OCI-M1 (cell line): Measurements from ENCODE around the gene TK1.
A peak's percentile ranks its signal among the peaks of the same experiment; 100 is the strongest.
"Not testable (repeated sequence)": the region's sequence is repeated elsewhere in the genome, so short reads cannot be mapped to it uniquely, and the experiment has no call there.

Experiments
- DNase-seq: peaks from one replicate; lab custom pipeline; 2025; lab: John Stamatoyannopoulos, UW

Gene TK1

DNA sequence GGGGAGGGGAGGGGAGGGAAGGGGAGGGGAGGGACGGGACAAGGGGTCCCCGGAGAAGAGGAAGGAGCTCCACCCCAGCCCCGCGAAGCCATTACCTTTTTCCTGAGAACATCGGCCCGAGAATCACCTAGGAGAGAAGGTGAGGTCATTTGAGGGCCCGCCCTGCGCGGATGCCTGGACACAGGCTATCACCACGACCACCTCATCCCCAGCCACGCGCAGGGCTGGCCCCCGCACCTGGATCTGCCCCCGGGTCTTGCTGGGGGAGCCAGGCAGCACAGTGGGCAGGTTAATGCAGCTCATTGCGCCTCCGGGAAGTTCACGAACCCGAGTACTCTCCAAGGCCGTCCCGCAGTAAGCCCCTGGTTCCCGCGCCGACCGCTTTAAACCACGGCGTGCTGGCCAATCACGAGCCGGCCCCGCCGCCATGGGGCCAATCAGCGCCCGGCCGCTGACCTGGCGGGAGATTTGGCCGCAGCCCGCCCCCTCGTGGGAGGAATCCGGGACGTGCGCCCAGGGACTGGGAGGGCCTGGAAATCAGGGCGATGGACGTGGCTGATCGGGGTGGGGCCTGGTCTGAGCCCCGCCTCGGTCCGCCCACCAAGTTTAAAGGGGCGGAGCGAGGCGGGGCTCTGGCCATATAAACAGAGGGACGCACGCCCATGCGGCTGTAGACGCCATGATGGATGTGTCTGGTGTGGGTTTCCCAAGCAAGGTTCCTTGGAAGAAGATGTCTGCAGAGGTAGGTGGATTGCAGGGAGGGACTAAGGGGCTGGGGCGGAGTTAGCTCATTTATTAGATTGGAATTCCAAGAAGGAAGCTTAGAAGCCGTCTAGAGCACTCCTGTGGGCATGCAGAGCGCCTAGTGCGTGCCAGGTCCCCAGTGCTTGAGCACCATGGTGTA, at the start of gene TK1, which contains the start of gene AFMID:
TK1 (minus strand) TSS at position 361 of the 904 bp plus-strand sequence; CDS start at position 303, 58 bp downstream.
AFMID (plus strand) TSS at position 671 of the 904 bp plus-strand sequence; CDS start at position 680, 9 bp downstream.
- DNase-seq = peak; percentile 99

DNA sequence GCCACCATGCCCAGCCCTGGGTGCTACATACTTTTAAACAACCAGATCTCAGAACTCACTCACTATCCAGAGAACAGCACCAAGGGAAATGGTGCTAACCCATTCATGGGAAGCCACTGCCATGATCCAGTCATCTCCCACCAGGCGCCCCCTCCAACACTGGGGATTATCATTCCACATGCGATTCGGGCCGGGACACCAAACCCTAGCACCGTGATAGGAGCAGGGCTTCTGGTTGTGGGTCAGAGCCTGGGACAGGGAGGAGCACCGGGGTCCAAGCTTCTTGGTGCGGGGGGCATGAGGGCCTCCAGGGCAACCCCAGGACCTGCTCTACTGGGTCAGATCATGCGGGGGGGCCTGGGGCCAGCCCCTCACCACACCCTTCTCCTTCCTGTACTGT, 49.0 kb upstream of the TK1 start:
- no peak for DNase-seq

DNA sequence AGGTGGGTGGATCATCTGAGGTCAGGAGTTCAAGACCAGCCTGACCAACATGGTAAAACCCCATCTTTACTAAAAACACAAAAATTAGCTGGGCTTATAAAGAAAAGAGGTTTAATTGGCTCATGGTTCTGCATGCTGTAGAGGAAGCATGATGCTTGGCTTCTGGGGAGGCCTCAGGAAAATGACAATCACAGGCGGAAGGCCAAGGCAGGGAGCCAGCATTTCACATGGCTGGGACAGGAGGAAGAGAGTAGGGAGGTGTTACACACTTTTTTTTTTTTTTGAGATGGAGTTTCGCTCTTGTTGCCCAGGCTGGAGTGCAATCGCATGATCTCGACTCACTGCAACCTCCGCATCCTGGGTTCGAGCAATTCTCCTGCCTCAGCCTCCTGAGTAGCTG, 48.2 kb upstream of the TK1 start:
- DNase-seq = not testable (repeated sequence)

DNA sequence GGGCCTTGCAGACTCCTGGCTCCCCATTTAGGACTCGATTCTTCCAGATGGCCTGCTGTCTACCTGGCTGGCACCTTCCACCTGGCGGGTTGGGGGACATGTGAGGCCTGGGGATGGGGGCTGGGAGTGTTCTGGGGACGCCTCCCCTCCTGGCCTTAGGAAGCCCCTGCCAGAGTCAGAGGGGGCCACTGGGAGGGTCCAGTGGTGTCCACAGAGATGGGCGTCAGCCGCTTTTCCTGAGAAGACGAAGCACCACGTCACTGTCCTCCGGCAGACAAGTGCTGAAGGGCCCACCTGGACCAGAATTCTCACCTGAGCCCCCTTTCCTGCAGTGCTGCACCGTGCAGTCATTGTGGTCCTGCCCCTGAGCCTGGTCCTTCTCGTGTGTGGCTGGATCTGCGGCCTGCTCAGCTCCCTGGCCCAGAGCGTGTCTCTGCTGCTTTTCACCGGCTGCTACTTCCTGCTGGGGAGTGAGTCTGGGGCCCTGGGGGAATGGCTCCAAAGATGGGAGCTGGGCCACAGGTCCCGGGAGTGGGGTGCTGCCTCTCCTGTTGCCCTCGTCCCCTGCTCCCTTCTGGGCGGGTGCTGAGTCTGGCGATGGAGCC, 47.5 kb upstream of the TK1 start:
- no peak for DNase-seq

GRCh38 chr17:78233678-78234077, 46.8 kb upstream of the TK1 start:
- no peak for DNase-seq

- DNase-seq = no peak
Observed at GRCh38 chr17:78232859-78233173, 46.0 kb upstream of the TK1 start.

GRCh38 chr17:78231991-78232858, 45.4 kb upstream of the TK1 start:
- no peak for DNase-seq

GRCh38 chr17:78230996-78231935, 44.4 kb upstream of the TK1 start, which contains the start of gene TMEM235:
TMEM235 (plus strand) TSS chr17:78231631; CDS start chr17:78232024, 393 bp downstream.
- DNase-seq = no peak

DNA sequence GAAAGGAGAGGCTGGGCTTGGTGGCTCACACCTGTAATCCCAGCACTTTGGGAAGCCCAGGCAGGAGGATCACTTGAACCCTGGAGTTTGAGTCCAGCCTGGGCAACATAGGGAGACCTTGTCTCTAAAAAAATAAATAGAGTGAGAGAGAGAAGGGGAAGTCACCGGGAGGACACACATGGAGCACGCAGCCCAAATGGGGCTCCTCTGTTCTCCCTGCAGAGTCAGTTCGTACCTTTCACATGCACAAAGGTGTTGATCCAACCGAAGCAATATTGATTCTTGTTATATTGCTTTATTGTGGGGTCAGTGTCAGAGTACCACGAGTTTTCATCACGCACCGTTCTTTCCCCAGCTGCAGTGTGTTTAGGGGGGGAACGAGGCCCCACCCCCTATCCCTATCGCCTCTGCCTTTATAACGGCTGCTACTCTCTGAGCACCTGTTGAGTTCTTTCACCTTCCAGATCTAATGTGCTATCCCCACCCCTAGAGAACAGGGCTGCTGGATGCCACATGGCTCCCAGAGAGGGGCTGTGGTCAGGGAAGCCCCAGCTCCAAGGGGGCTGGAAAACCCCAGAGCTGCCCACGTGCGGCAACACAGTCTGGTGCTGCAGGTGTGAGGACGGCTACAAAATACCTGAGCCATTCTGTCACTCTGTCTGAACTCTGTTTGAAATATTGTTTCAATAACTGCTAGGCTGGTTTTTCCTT, 43.6 kb upstream of the TK1 start:
- no peak for DNase-seq

- no peak for DNase-seq
Observed at GRCh38 chr17:78228176-78228575, 41.3 kb upstream of the TK1 start.

DNA sequence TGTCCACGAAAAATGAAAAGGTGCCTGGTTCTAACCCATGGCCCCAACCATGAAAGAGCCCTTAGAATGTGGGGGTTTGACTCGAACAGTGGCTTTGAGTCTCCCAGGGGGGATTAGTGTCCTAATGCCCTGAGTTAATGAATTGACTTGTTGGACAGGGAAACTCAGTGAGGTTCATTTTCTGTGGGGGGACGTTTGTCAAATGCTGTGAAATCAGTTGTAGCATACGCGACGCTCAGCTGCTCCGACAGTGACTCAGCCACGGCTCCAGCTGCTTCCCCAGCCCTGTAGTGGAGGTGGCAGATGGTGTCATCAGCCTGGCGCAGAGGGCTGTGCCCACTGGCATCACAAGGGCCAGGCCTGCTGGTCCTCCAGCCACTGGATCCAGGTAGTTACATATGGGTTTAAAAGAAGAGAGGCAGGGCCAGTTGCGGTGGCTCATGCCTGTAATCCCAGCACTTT, 40.6 kb upstream of the TK1 start:
- DNase-seq = no peak

DNA sequence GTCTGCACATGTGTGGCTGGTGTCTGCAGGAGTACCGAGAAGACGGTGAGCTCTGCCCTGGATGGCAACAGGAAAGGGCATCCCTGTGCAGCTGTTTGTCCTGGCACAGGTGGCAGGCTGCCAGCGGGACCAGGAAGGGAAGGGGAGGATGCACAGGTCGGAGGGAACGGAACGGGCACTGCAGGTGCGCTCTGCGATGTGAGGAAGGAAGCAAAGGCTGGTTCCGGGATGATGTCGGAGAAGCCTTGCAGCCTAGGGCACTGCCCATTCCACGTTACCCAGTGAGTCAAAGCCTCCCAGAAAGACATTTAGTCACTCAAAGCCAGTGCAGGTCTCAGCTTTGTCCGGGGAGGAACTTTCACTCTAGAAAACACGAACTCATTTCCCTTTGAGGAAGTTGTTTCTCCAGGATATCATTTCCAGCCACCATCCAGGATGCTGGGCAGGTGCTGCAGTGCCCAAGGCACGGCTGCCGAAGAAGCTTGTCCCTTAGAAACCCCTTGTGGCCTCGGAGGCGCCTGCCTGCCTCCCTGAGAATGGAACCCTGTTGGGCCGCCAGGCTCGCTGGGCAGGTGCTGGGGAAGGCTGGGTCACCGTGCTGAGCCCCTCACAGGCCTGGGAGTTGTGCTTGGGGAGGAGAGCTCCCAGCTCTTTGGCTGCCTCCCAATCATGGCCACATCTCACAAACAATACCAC, 40.1 kb upstream of the TK1 start:
- DNase-seq = no peak

- DNase-seq = no peak
Observed at GRCh38 chr17:78226055-78226758, 39.4 kb upstream of the TK1 start.

DNA sequence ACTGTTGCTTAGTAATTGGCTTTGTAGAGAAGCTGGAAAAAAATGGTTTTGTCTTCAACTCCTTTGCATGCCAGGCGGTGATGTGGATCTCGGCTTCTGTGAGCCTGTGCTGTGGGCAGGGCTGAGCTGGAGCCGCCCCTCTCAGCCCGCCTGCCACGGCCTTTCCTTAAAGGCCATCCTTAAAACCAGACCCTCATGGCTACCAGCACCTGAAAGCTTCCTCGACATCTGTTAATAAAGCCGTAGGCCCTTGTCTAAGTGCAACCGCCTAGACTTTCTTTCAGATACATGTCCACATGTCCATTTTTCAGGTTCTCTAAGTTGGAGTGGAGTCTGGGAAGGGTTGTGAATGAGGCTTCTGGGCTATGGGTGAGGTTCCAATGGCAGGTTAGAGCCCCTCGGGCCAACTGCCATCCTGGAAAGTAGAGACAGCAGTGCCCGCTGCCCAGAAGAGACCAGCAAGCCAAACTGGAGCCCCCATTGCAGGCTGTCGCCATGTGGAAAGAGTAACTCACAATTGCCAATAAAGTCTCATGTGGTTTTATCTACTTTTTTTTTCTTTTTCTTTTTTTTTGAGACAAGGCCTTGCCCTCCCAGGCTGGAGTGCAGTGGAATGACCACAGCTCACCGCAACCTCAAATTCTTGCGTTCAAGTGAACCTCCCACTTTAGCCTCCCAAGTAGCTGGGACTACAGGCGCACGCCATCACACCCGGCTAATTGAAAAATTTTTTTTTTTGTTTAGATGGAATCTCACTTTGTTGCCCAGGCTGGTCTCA, 38.4 kb upstream of the TK1 start:
- DNase-seq = no peak

- DNase-seq = no peak
Observed at GRCh38 chr17:78224231-78225087, 37.6 kb upstream of the TK1 start.

DNA sequence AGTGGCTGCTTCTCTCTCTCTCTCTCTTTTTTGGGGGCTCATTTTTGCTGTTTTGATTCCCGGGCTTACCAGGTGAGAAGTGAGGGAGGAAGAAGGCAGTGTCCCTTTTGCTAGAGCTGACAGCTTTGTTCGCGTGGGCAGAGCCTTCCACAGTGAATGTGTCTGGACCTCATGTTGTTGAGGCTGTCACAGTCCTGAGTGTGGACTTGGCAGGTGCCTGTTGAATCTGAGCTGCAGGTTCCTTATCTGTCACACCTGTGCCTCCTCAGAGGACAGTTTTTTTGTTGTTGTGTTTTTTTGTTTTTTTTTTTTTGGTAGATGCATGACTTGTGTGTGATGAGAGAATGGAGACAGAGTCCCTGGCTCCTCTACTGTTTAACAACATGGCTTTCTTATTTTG, 36.9 kb upstream of the TK1 start:
- DNase-seq = no peak

DNA sequence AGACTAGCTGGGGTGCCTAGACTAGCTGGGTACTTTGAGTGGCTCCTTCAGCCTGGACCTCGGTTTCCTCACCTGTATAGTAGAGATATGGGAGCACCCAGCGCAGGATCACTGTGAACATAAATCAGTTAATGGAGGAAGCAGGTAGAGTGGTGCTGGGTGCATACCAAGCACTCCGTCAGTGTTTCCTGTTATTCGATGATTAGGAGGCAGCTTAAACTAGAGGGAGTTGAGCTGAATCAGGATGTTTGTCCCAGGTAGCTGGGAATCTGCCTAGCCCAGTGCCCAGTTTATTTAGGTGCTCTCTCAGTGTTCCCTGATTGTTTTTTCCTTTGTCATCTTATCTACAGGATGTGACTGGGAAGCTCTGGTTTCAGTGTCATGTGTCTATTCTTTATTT, 36.2 kb upstream of the TK1 start:
- DNase-seq = no peak
